Spleen (tissue), 11 donors: Measurements from ENCODE around the gene ISM2. TPM values are rescaled to one million over a fixed set of nuclear protein-coding genes. Genes with fewer than 3 reads are reported as not detected.

ENCODE experiments used
- DNase-seq: peaks from one replicate; pipeline ENCODE4 v3.0.0-alpha.2; 2020
- H3K27ac ChIP-seq, 8 donors: fragments of 200-600 bp; sonication (generic) in 7 of 8; 1 replicate in 4 of 8; 2 replicates in 4 of 8; pipeline versions ENCODE4 v1.5.0 to v1.8.0; 2016 to 2021; ENCODE audit warnings: inconsistent platforms in 4 of 8, mild to moderate bottlenecking in 4 of 8, moderate library complexity in 1 of 8
- H3K27me3 ChIP-seq, 7 donors: fragments of 200-600 bp; sonication (generic) in 6 of 7; replicated peaks in 1 of 7; 1 replicate in 4 of 7; 2 replicates in 3 of 7; pipeline versions ENCODE4 v1.5.0 to v1.8.0; 2016 to 2021; ENCODE audit warnings: inconsistent platforms in 3 of 7, mild to moderate bottlenecking in 1 of 7
- H3K36me3 ChIP-seq, 6 donors: fragments of 200-600 bp; sonication (generic) in 5 of 6; 1 replicate in 4 of 6; 2 replicates in 2 of 6; pipeline versions ENCODE4 v1.5.0 to v1.8.0; 2016 to 2021; ENCODE audit warnings: inconsistent platforms in 2 of 6
- H3K4me1 ChIP-seq, 6 donors: fragments of 200-600 bp; sonication (generic) in 5 of 6; 1 replicate in 3 of 6; 2 replicates in 3 of 6; pipeline versions ENCODE4 v1.5.0 to v1.8.0; 2016 to 2021; ENCODE audit warnings: inconsistent platforms in 3 of 6
- H3K4me3 ChIP-seq, 8 donors: fragments of 200-600 bp; sonication (generic) in 7 of 8; 1 replicate in 4 of 8; 2 replicates in 4 of 8; pipeline versions ENCODE4 v1.5.0 to v1.8.0; 2016 to 2021; ENCODE audit warnings: inconsistent platforms in 4 of 8, mild to moderate bottlenecking in 4 of 8, moderate library complexity in 2 of 8
- H3K9me3 ChIP-seq, 8 donors: fragments of 200-600 bp; sonication (generic) in 7 of 8; 1 replicate in 4 of 8; 2 replicates in 4 of 8; pipeline versions ENCODE4 v1.5.0 to v1.8.0; 2016 to 2021; ENCODE audit warnings: inconsistent platforms in 4 of 8
- POLR2A ChIP-seq, 3 donors: fragments of 450-650 bp; IDR thresholded peaks; one replicate each; pipeline ENCODE4 v1.5.1; 2017; ENCODE audit warnings: antibody characterized with exemption in 3 of 3, mild to moderate bottlenecking in 1 of 3
- POLR2AphosphoS5 ChIP-seq, 3 donors: sonication (generic); formaldehyde crosslinking; IDR thresholded peaks; one replicate each; pipeline ENCODE4 v1.5.1; 2017; ENCODE audit warnings: antibody characterized with exemption in 3 of 3
- WGBS, 5 donors: extraction: QIAGEN DNeasy Blood & Tissue Kit in 3 of 5; methylation state at CpG; one replicate each; pipeline versions ENCODE4 v1.1.5 to v1.1.7; 2013 to 2018; 5-methylcytosine and 5-hydroxymethylcytosine counted together
- intact Hi-C: fragments of 100-400 bp; cut with DNase I; formaldehyde crosslinking; loops from one replicate; pipeline ENCODE4 v1.15.0; 2023; ENCODE audit warnings: low total_unique reads
- polyA plus RNA-seq, 3 donors: library from polyadenylated mRNA; stranded (reverse); fragments of 200-250 nt; gene quantifications; one replicate each; pipeline ENCODE4 v1.2.1, GENCODE V29; 2013
- total RNA-seq, 7 donors: library from RNA; depleted of rRNA in 3 of 7; stranded (reverse); fragments of >200 nt in 3 of 7; fragmentation: NEBNext Ultra II Directional in 4 of 7; extraction: Animal tissue kit (Norgen Biotek cat#: 25700) in 4 of 7; gene quantifications; one replicate each; pipeline versions ENCODE4 v1.1.0 to v1.2.1, GENCODE V29; 2016 to 2021
- TF ChIP-seq, protein P1 (sequence below), 11 experiments: fragments of 200-600 bp in 7 of 11; fragments of 450-650 bp in 4 of 11; sonication (generic) in 4 of 11; IDR thresholded peaks in 8 of 11; conservative IDR thresholded peaks in 3 of 11; 1 replicate in 7 of 11; 2 replicates in 4 of 11; pipeline versions ENCODE4 v1.4.0 to v1.8.0; 2016 to 2021; ENCODE audit warnings: antibody characterized with exemption in 11 of 11, inconsistent platforms in 4 of 11, mild to moderate bottlenecking in 1 of 11
- donor health status: healthy with polysubstance abuse.
- donor health status: DM: no; HTN: no; CAD: no; lungs with moderate emphysema.
- donor health status: DM: no; HTN: no; CAD: no.
- donor health status: Bipolar disorder and iron deficiency.
- donor health status: healthy.
- donor health status: DM: no; HTN: no; CAD: no.
- donor health status: DM: yes; HTN: yes; CAD: no.

The ISM2 gene
- total and polyA plus RNA-seq, 10 donors: 0.13 to 0.56 (median 0.43) TPM; not detected in 5

DNA sequence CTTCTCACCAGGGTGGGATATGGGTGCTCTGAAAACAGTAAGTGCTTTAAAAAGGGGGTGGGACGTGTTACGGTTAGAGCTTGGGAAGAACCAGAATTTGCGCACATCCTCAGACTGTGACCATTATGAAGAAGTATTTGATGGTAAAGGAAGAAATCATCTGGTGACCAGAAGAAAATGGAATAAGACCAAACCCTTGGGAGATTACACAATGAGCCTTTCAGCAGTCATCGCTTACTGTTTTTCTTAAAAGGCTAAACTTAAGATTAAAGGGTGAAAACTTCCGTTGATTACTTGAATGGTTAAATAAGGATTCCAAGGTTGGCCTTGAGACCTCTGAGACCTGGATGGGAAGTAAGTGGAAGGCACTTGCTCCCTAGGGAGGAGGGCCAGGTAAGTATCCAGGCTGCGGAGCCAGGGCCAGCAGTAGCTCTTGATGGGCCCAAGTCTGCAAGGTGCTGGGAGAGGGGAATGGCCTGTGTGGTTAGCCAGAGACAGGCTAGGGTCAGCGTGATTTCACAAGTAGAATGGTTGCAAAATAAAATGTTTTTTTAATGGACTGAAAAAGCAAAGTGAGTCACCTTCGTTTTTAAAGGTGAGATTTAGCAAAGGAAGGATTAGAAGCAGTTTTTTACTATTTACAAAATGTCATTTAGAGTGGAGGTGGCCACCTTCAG is 13.0 kb upstream of the ISM2 start:
- Histone ChIP-seq H3K4me3 (no peak overlapping the region), H3K27me3 (no peaks in the 10 kb centered on the region), H3K9me3 (no peaks in the 10 kb centered on the region), H3K27ac (no peak overlapping the region), H3K36me3 (peaks cover 0 to 100% (median 73%) of the 10 kb centered on the region in 6 donors), H3K4me1 (no peaks in the 10 kb centered on the region)
- TF ChIP-seq, protein P1, sequence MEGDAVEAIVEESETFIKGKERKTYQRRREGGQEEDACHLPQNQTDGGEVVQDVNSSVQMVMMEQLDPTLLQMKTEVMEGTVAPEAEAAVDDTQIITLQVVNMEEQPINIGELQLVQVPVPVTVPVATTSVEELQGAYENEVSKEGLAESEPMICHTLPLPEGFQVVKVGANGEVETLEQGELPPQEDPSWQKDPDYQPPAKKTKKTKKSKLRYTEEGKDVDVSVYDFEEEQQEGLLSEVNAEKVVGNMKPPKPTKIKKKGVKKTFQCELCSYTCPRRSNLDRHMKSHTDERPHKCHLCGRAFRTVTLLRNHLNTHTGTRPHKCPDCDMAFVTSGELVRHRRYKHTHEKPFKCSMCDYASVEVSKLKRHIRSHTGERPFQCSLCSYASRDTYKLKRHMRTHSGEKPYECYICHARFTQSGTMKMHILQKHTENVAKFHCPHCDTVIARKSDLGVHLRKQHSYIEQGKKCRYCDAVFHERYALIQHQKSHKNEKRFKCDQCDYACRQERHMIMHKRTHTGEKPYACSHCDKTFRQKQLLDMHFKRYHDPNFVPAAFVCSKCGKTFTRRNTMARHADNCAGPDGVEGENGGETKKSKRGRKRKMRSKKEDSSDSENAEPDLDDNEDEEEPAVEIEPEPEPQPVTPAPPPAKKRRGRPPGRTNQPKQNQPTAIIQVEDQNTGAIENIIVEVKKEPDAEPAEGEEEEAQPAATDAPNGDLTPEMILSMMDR (IDR thresholded peaks at IDR 0.05 in 8 of 11, conservative IDR thresholded peaks at IDR 0.05 in 3 of 11): no peak
- TF ChIP-seq POLR2AphosphoS5 (IDR thresholded peaks at IDR 0.05): no peak
- TF ChIP-seq POLR2A (IDR thresholded peaks at IDR 0.05): no peak
- no peak for DNase-seq
- intact Hi-C loops: no loop called here
- 90 to 96% (median 93%) methylated on average over 8 of the region's 8 CpGs for whole genome bisulfite sequencing, 5 donors

DNA sequence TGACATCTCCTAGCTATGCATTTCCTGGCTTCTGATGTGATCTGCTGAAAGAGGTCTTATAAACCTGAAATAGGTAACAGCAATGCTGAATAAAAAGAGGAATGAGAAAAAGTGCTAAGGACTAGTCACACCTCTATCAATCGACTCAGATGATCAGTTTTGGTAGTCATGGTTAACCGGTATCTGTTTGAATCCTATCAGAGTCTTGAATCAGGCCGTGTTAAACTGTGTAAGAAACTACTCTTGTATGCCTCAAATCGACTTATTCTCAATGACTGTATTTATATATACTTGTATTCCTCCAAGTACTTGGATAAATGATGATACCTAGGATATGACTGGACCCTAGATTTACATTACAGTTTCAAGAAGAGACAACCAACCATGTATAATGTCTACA is 10.8 kb upstream of the ISM2 start:
- H3K27me3 ChIP-seq: no peaks in the 10 kb centered on the region
- H3K9me3 ChIP-seq: peaks cover 0 to 1% (median 0%) of the 10 kb centered on the region in 8 donors
- WGBS, 5 donors: 90 to 99% (median 95%) methylated on average over 4 of the region's 4 CpGs
- H3K4me3 ChIP-seq: no peak overlapping the region
- no peak for DNase-seq
- no peaks in the 10 kb centered on the region for H3K4me1 ChIP-seq
- peaks cover 0 to 95% (median 62%) of the 10 kb centered on the region in 6 donors for H3K36me3 ChIP-seq
- intact Hi-C loops: no loop called here
- TF ChIP-seq POLR2A (IDR thresholded peaks at IDR 0.05) (no peak), POLR2AphosphoS5 (IDR thresholded peaks at IDR 0.05) (no peak)
- TF ChIP-seq, protein P1 (IDR thresholded peaks at IDR 0.05 in 8 of 11, conservative IDR thresholded peaks at IDR 0.05 in 3 of 11): no peak
- H3K27ac ChIP-seq: no peak overlapping the region

DNA sequence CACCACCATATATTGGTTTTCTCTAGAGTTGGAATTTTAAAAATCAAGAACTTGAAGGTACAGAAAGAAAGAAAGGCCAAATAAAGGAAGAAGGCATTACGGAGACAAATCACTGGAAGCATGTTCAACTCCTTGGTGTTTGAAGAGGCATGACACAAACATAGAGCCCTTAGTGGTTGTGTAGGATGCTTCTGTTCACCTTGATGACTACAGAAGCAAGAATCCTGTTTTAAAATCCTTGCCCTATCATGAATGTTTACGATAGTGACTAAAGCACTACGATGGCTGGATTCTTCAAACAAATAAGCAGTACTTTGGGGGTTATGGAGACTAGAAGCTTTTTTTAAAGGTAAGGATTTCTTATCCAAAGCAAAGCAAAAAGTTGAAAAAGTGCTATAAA is 10.3 kb upstream of the ISM2 start:
- Histone ChIP-seq H3K4me3 (no peak overlapping the region), H3K36me3 (peaks cover 0 to 91% (median 59%) of the 10 kb centered on the region in 6 donors), H3K27me3 (no peaks in the 10 kb centered on the region), H3K9me3 (peaks cover 0 to 6% (median 3%) of the 10 kb centered on the region in 8 donors), H3K27ac (peak overlapping the region in 2 of 8 donors; percentile 23 to 59), H3K4me1 (no peaks in the 10 kb centered on the region)
- DNase-seq: no peak
- TF ChIP-seq, protein P1 (IDR thresholded peaks at IDR 0.05 in 8 of 11, conservative IDR thresholded peaks at IDR 0.05 in 3 of 11): no peak
- TF ChIP-seq POLR2A (IDR thresholded peaks at IDR 0.05) (no peak), POLR2AphosphoS5 (IDR thresholded peaks at IDR 0.05) (no peak)
- intact Hi-C loops: no loop called here
- 93 to 96% (median 95%) methylated on average over 3 of the region's 3 CpGs for WGBS, 5 donors

DNA sequence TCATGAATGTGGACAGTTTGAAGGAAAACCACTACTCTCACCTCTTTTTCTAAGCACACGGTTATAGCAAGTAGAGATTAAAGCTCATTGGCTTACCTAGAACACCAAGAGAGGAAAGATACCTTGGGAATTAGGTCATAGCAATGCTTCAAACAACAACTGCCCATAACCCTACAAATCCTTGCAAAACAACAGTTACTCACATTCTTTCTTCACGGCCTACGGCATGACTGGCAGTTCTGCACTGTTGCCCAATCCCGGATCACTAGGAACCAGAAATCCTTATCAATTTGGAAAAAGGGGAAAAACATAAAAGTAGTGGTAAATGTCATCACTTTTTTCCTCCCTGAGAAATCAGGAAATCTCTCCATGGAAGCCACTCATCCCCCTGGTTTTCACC is 9.6 kb upstream of the ISM2 start:
- Histone ChIP-seq H3K9me3 (peaks cover 0 to 13% (median 9%) of the 10 kb centered on the region in 8 donors), H3K36me3 (peaks cover 0 to 84% (median 59%) of the 10 kb centered on the region in 6 donors), H3K4me1 (no peaks in the 10 kb centered on the region), H3K4me3 (no peak overlapping the region), H3K27ac (peak overlapping the region in 2 of 8 donors; percentile 23 to 59), H3K27me3 (no peaks in the 10 kb centered on the region)
- no peak for TF ChIP-seq POLR2AphosphoS5 (IDR thresholded peaks at IDR 0.05)
- TF ChIP-seq, protein P1 (IDR thresholded peaks at IDR 0.05 in 8 of 11, conservative IDR thresholded peaks at IDR 0.05 in 3 of 11): no peak
- TF ChIP-seq POLR2A (IDR thresholded peaks at IDR 0.05): no peak
- 66 to 91% (median 89%) methylated on average over 4 of the region's 4 CpGs for WGBS, 5 donors
- DNase-seq: no peak
- intact Hi-C loops: no loop called here
